SU-DHL-6 (cell line): ENCODE data around the gene ADAM12.

Experiments
- CTCF ChIP-seq: fragments of 200-600 bp; sonication (generic); IDR thresholded peaks from one replicate; pipeline ENCODE4 v1.5.1; 2017; ENCODE audit warnings: antibody characterized with exemption, mild to moderate bottlenecking, low read length, moderate library complexity; ENCODE audit not compliant: insufficient read depth, poor library complexity, severe bottlenecking
- EZH2phosphoT487 ChIP-seq: fragments of 200-600 bp; sonication (generic), shearing (Covaris generic); conservative IDR thresholded peaks from 2 replicates; pipeline ENCODE4 v1.6.1; 2018; ENCODE audit warnings: mild to moderate bottlenecking, antibody characterized with exemption, low read length, moderate library complexity, mixed read lengths

- TF ChIP-seq CTCF (no peak), EZH2phosphoT487 (no peak)
Observed at GRCh38 chr10:125985557-125986240, 402.6 kb downstream of the ADAM12 start.
